HepG2 (cell line): ENCODE measurements around the gene NEURL1B. TPM values are rescaled to one million over a fixed set of nuclear protein-coding genes. Genes with fewer than 3 reads are reported as not detected.

Experiments
- ATAC-seq: fragments of 200-7000 bp; cut with Tn5 transposase; 3 replicates; pipeline ENCODE4 v1.9.1; 2020; ENCODE audit warnings: mild to moderate bottlenecking, moderate library complexity
- BruUV-seq: library from RNA; stranded (reverse); fragments of 400-500 nt; replicated peaks from 2 replicates; lab custom pipeline; 2021; lab: Mats Ljungman, UMichigan
- CTCF ChIA-PET: fragments of 300-600 bp; formaldehyde crosslinking; extraction: SDS; loops from one replicate; lab custom pipeline; 2021; ENCODE audit warnings: low total read pairs, inconsistent platforms, low intra/inter-chr PET ratio; lab: Yijun Ruan, JAX
- POLR2A ChIA-PET: fragments of 350-600 bp; sonication (Branson Sonifier 250); formaldehyde crosslinking; loops from one replicate; lab custom pipeline; 2020; ENCODE audit warnings: antibody characterized with exemption, inconsistent platforms; lab: Yijun Ruan, JAX
- DNase-seq: peaks from one replicate; pipeline ENCODE4 v3.0.0-alpha.2; 2015; ENCODE audit warnings: low spot score
- FAIRE-seq: peaks from 3 replicates; lab custom pipeline; 2011; peaks lifted over from hg19 to GRCh38; lab: Jason Lieb, UNC
- H2AFZ ChIP-seq: one replicate; pipeline ENCODE4 v1.6.1; 2011; ENCODE audit warnings: low read length, inconsistent platforms
- H3K27ac ChIP-seq: fragments of 300-600 bp; 3 replicates; pipeline ENCODE4 v1.8.0; 2011; ENCODE audit warnings: mixed run types, mild to moderate bottlenecking, mixed read lengths, low read length, inconsistent platforms; ENCODE audit not compliant: insufficient read depth; ENCODE audit errors: extremely low read length
- H3K27me3 ChIP-seq, 2 experiments: fragments of 200-600 bp in 1 of 2; 2 replicates in 1 of 2; 3 replicates in 1 of 2; pipeline versions ENCODE4 v1.6.0 to v1.8.0; 2011; ENCODE audit warnings: low read length in 2 of 2, mild to moderate bottlenecking in 2 of 2, moderate library complexity in 2 of 2, inconsistent platforms in 1 of 2; ENCODE audit not compliant: insufficient read depth in 2 of 2, control insufficient read depth in 1 of 2
- H3K36me3 ChIP-seq, 2 experiments: fragments of 200-600 bp in 1 of 2; replicated peaks in 1 of 2; 2 replicates in 1 of 2; 3 replicates in 1 of 2; pipeline versions ENCODE4 v1.5.1 to v1.8.0; 2011; ENCODE audit warnings: low read length in 2 of 2, inconsistent platforms in 1 of 2; ENCODE audit not compliant: insufficient read depth in 2 of 2, control insufficient read depth in 1 of 2
- H3K4me1 ChIP-seq: 2 replicates; pipeline ENCODE4 v1.5.1; 2012; ENCODE audit warnings: low read length, inconsistent platforms; ENCODE audit not compliant: insufficient read depth
- H3K4me2 ChIP-seq: 2 replicates; pipeline ENCODE4 v1.6.0; 2011; ENCODE audit warnings: low read depth, low read length, inconsistent platforms
- H3K4me3 ChIP-seq, 3 experiments: fragments of 200-600 bp in 1 of 3; sonication (generic), shearing (Covaris generic) in 1 of 3; replicated peaks in 1 of 3; 2 replicates each; pipeline ENCODE4 v1.5.1; 2011 to 2016; ENCODE audit warnings: low read length in 3 of 3, inconsistent platforms in 2 of 3, low read depth in 2 of 3, mild to moderate bottlenecking in 2 of 3, control low read depth in 1 of 3, mixed read lengths in 1 of 3; ENCODE audit not compliant: insufficient read depth in 1 of 3
- H3K79me2 ChIP-seq: one replicate; pipeline ENCODE4 v1.6.1; 2011; ENCODE audit warnings: low read length, inconsistent platforms; ENCODE audit not compliant: insufficient read depth
- H3K9ac ChIP-seq: 2 replicates; pipeline ENCODE4 v1.6.0; 2011; ENCODE audit warnings: mild to moderate bottlenecking, low read depth, low read length, inconsistent platforms; ENCODE audit not compliant: insufficient read depth
- H3K9me3 ChIP-seq: 2 replicates; pipeline ENCODE4 v1.5.1; 2012; ENCODE audit warnings: mild to moderate bottlenecking, low read length
- H4K20me1 ChIP-seq: 2 replicates; pipeline ENCODE4 v1.6.0; 2011; ENCODE audit warnings: inconsistent platforms, mild to moderate bottlenecking, low read length, moderate library complexity; ENCODE audit not compliant: insufficient read depth
- JDP2 ChIP-seq: sonication (generic); formaldehyde crosslinking; IDR thresholded peaks from 2 replicates; pipeline ENCODE4 v1.8.1; 2022; ENCODE audit warnings: missing genetic modification reagents, borderline replicate concordance
- MEF2D ChIP-seq: sonication (generic); formaldehyde crosslinking; IDR thresholded peaks from 2 replicates; pipeline ENCODE4 v1.5.1; 2020; ENCODE audit warnings: mild to moderate bottlenecking, missing genetic modification reagents
- NRL ChIP-seq: sonication (generic); formaldehyde crosslinking; IDR thresholded peaks from 2 replicates; pipeline ENCODE4 v1.5.0; 2020; ENCODE audit warnings: missing genetic modification reagents, mild to moderate bottlenecking, moderate library complexity, borderline replicate concordance
- ZNF343 ChIP-seq: sonication (generic); formaldehyde crosslinking; IDR thresholded peaks from 2 replicates; pipeline ENCODE4 v1.4.0; 2020; ENCODE audit warnings: mild to moderate bottlenecking, missing genetic modification reagents
- ZNF564 ChIP-seq: sonication (generic); formaldehyde crosslinking; IDR thresholded peaks from 2 replicates; pipeline ENCODE4 v1.8.1; 2023; ENCODE audit warnings: mild to moderate bottlenecking, missing genetic modification reagents
- WGBS: methylation state at CpG from one replicate; pipeline ENCODE4 v1.1.6; 2017; ENCODE audit warnings: low lambda C conversion rate; 5-methylcytosine and 5-hydroxymethylcytosine counted together
- in situ Hi-C: cut with HindIII; loops from 2 replicates; pipeline ENCODE4 v1.10.0; 2017; ENCODE audit warnings: low pct_unique_long_range_greater_than_20kb; ENCODE audit not compliant: extremely low pct_ligation_motif_present
- intact Hi-C: fragments of 100-400 bp; cut with micrococcal nuclease; formaldehyde crosslinking; loops from one replicate; pipeline ENCODE4 v1.10.0; 2022; ENCODE audit not compliant: unreplicated experiment
- polyA plus RNA-seq, 8 experiments: library from polyadenylated mRNA; depleted of rRNA in 3 of 8; stranded (reverse) in 7 of 8; unstranded in 1 of 8; fragments of >200 nt; fragmentation: Illumina TruSeq in 4 of 8; extraction: Trizol in 4 of 8; gene quantifications; 2 replicates each; pipeline versions ENCODE4 v1.2.1 to v1.2.3, GENCODE V29; 2011 to 2016; ENCODE audit warnings: low read depth in 4 of 8, missing spikeins in 1 of 8, mixed read lengths in 1 of 8; ENCODE audit not compliant: insufficient read depth in 1 of 8
- total RNA-seq, 5 experiments: library from RNA; depleted of rRNA; stranded (reverse); fragments of >200 nt; fragmentation: Illumina TruSeq; extraction: Trizol; gene quantifications; 2 replicates each; pipeline ENCODE4 v1.2.3, GENCODE V29; 2016; ENCODE audit warnings: low read depth in 1 of 5
- TF ChIP-seq, protein P1 (sequence below): sonication (generic); formaldehyde crosslinking; IDR thresholded peaks from 2 replicates; pipeline ENCODE4 v1.4.0; 2020; ENCODE audit warnings: missing genetic modification reagents, borderline replicate concordance

The NEURL1B gene
- total and polyA plus RNA-seq, 2 of the 13 experiments (the other 11 are each of a cell fraction or from before 2014, with no cell fraction given): 0.09 to 0.13 TPM

DNA sequence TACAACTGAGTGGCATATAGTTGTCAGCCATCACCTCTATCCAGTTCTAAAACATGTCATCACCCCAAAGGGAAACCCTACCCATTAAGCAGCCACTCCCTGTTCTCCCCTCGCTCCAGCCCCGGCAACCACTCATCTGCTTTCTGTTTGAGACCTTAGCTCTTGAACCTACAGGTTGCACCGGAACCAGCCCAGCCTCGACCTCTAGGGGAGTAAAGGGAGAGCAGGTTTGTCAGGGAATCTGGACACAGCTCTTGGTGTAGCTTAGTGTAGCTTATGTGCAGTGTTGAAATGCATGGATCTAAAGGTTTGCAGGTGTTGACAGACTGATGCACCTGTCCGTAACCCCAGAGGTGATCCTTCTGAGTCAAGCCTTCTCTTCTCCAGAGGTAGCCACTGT lies 30.0 kb downstream of the NEURL1B start:
- no peak overlapping the region for H3K9ac ChIP-seq
- H3K36me3 ChIP-seq: no peaks in the 10 kb centered on the region
- TF ChIP-seq NRL (no peak), JDP2 (CRISPR knock-in tag) (no peak), ZNF564 (CRISPR knock-in tag) (no peak), MEF2D (no peak), ZNF343 (CRISPR knock-in tag) (no peak)
- TF ChIP-seq, protein P1, sequence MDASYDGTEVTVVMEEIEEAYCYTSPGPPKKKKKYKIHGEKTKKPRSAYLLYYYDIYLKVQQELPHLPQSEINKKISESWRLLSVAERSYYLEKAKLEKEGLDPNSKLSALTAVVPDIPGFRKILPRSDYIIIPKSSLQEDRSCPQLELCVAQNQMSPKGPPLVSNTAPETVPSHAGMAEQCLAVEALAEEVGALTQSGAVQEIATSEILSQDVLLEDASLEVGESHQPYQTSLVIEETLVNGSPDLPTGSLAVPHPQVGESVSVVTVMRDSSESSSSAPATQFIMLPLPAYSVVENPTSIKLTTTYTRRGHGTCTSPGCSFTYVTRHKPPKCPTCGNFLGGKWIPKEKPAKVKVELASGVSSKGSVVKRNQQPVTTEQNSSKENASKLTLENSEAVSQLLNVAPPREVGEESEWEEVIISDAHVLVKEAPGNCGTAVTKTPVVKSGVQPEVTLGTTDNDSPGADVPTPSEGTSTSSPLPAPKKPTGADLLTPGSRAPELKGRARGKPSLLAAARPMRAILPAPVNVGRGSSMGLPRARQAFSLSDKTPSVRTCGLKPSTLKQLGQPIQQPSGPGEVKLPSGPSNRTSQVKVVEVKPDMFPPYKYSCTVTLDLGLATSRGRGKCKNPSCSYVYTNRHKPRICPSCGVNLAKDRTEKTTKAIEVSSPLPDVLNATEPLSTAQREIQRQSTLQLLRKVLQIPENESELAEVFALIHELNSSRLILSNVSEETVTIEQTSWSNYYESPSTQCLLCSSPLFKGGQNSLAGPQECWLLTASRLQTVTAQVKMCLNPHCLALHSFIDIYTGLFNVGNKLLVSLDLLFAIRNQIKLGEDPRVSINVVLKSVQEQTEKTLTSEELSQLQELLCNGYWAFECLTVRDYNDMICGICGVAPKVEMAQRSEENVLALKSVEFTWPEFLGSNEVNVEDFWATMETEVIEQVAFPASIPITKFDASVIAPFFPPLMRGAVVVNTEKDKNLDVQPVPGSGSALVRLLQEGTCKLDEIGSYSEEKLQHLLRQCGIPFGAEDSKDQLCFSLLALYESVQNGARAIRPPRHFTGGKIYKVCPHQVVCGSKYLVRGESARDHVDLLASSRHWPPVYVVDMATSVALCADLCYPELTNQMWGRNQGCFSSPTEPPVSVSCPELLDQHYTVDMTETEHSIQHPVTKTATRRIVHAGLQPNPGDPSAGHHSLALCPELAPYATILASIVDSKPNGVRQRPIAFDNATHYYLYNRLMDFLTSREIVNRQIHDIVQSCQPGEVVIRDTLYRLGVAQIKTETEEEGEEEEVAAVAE (CRISPR knock-in tag): no peak
- H3K4me2 ChIP-seq: no peak overlapping the region
- H2AFZ ChIP-seq: no peak overlapping the region
- no peak overlapping the region for H3K4me3 ChIP-seq
- FAIRE-seq: no peak
- H3K4me1 ChIP-seq: no peaks in the 10 kb centered on the region
- WGBS: 57% methylated on average over 5 of the region's 5 CpGs
- H4K20me1 ChIP-seq: no peaks in the 10 kb centered on the region
- H3K79me2 ChIP-seq: no peaks in the 10 kb centered on the region
- H3K27ac ChIP-seq: no peak overlapping the region
- ChIA-PET CTCF (no interaction called here), POLR2A (no interaction called here)
- intact Hi-C loops: no loop called here
- peaks cover 0 to 7% of the 10 kb centered on the region in 2 experiments; a peak in 1 of 5 replicates for H3K27me3 ChIP-seq
- no peak; the same call in 2 of the 3 replicates for ATAC-seq
- BruUV-seq: no TSS peak
- no peak for DNase-seq
- in situ Hi-C loops: no loop called here
- H3K9me3 ChIP-seq: no peaks in the 10 kb centered on the region
